Activated T-helper 2 cell treated with anti-CD3 and anti-CD28 coated beads, Interferon-gamma antibody, Interleukin-2, Interleukin-4, amounts not matched to agents 10 μg/mL and 5 μg/mL and 100 μg/mL, durations not matched to agents 14 hours and 24 hours and 36 hours (primary cell): ENCODE measurements around the gene ETF1. TPM values are rescaled to one million over a fixed set of nuclear protein-coding genes. Genes with fewer than 3 reads are reported as not detected.
A peak's percentile ranks its signal among the peaks of the same experiment; 100 is the strongest.
"Not testable (repeated sequence)": the region's sequence is repeated elsewhere in the genome, so short reads cannot be mapped to it uniquely, and the experiment has no call there.

Experiments
- DNase-seq: peaks from one replicate; pipeline ENCODE4 v3.0.0; 2021; ENCODE audit warnings: low spot score
- H3K27ac Mint-ChIP-seq: one replicate; pipeline ENCODE4 v1.8.0; 2021; ENCODE audit warnings: mixed read lengths
- H3K27me3 Mint-ChIP-seq: one replicate; pipeline ENCODE4 v1.8.0; 2021; ENCODE audit warnings: low read depth, mixed read lengths
- H3K36me3 Mint-ChIP-seq: one replicate; pipeline ENCODE4 v1.8.0; 2021; ENCODE audit warnings: low read depth, mixed read lengths
- H3K4me1 Mint-ChIP-seq: one replicate; pipeline ENCODE4 v1.8.0; 2021; ENCODE audit warnings: low read depth, mixed read lengths
- H3K4me3 Mint-ChIP-seq: one replicate; pipeline ENCODE4 v1.8.0; 2021; ENCODE audit warnings: low read depth, mild to moderate bottlenecking, moderate library complexity, mixed read lengths
- H3K9me3 Mint-ChIP-seq: one replicate; pipeline ENCODE4 v1.8.0; 2021; ENCODE audit warnings: mixed read lengths
- intact Hi-C: fragments of 100-400 bp; cut with micrococcal nuclease; formaldehyde crosslinking; loops from one replicate; pipeline ENCODE4 v1.15.1; 2023
- total RNA-seq: library from RNA; stranded (reverse); gene quantifications from 2 replicates; pipeline ENCODE4 v1.2.3, GENCODE V29; 2022

ETF1 gene
- total RNA-seq, 1 donor from 2014 or later, result 170 TPM

DNA sequence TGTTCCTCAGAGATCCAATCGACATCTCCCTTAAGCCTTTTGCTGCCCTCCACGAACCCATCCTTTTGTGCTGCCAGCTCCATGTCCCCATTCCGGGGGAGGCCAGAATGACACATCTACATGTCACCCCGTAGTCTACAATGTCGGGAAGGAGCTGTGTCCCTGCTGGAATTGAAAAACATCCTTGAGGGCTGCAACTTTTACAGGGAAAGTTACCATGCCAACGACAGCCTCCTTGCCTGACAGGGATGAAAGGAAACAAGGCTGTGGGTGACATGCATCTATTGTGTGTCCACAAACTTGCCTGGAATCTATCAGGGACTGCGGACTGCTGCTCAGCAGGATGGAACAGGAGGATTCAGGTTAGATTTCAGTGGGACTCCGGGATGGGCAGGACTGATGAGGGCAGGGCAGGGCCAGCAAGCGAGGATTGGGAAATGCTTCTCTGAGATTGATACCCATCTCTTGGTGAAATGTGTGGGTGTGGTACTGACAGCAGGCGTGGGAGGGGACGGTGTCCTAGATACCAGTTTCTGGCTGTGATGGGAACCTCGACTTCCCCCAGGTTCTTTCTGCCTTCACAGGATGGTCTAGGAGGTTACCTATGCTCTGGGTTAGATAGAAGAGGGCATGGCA is 52.3 kb downstream of the ETF1 start:
- H3K9me3 Mint-ChIP-seq, result no peaks in the 10 kb centered on the region
- no peak overlapping the region for H3K27ac Mint-ChIP-seq
- DNase-seq, result no peak
- peak overlapping the region; percentile 23 for H3K4me3 Mint-ChIP-seq
- peaks cover 14% of the 10 kb centered on the region for H3K4me1 Mint-ChIP-seq
- intact Hi-C loops, result loop anchor here (10.0 kb wide), 1 partner anchor 316 kb away; the partner anchor contains the start of genes BRD8 and KIF20A
- peaks cover 21% of the 10 kb centered on the region for H3K27me3 Mint-ChIP-seq
- no peaks in the 10 kb centered on the region for H3K36me3 Mint-ChIP-seq

DNA sequence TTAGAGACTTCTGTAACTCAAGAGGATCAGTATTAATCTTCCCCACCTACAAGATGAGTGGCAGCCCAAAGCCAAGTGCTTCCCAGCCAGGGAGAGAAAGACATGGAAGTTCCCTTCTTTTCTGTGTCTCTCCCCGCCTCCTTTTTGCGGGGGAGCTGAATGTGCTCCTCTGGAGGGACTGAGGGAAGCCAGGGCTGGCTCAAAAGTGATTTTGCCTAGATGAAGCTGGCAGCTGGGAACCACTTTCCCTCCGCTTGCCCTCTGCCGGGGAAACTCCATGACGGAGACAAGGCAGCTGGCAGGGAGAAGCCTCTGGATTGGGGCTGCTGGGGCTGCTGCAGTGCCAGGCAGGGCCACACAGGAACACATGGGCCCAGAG is 53.4 kb downstream of the ETF1 start:
- H3K4me3 Mint-ChIP-seq, result no peak overlapping the region
- no peak for DNase-seq
- intact Hi-C loops, result loop anchor here (10.0 kb wide), 1 partner anchor 315 kb away; the partner anchor contains the start of genes BRD8 and KIF20A
- peaks cover 22% of the 10 kb centered on the region for H3K27me3 Mint-ChIP-seq
- peaks cover 14% of the 10 kb centered on the region for H3K4me1 Mint-ChIP-seq
- no peak overlapping the region for H3K27ac Mint-ChIP-seq
- H3K36me3 Mint-ChIP-seq, result no peaks in the 10 kb centered on the region
- H3K9me3 Mint-ChIP-seq, result no peaks in the 10 kb centered on the region

- Mint-ChIP-seq H3K4me3 (no peak overlapping the region), H3K27me3 (peaks cover 24% of the 10 kb centered on the region), H3K36me3 (no peaks in the 10 kb centered on the region), H3K4me1 (peaks cover 14% of the 10 kb centered on the region), H3K27ac (no peak overlapping the region), H3K9me3 (no peaks in the 10 kb centered on the region)
- intact Hi-C loops, result no loop called here
- DNase-seq, result no peak
These were observed 54.5 kb downstream of the ETF1 start for GRCh38 chr5:138488481-138488945.

DNA sequence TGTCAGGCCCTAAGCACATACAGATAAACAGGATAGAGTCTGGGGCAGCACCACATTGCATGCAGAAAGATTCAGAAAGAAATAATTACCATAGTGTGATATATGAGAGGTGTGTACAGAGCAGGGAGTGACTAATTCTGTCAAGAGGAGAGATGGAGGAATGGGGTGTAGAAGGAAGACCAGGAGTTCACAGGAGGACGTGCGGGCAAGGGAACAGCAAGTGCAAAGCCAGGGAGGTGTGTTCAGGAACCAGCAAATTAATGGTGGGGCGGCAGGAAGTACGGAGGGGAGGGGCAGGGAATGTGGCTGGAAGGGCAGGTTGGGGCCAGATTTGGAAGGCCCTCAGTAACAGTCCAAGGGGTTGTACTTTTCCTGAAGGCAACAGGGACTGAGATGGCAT is 60.4 kb downstream of the ETF1 start:
- intact Hi-C loops, result no loop called here
- peaks cover 2% of the 10 kb centered on the region for H3K4me1 Mint-ChIP-seq
- H3K9me3 Mint-ChIP-seq, result no peaks in the 10 kb centered on the region
- peaks cover 11% of the 10 kb centered on the region for H3K27me3 Mint-ChIP-seq
- DNase-seq, result no peak
- H3K4me3 Mint-ChIP-seq, result no peak overlapping the region
- H3K36me3 Mint-ChIP-seq, result no peaks in the 10 kb centered on the region
- H3K27ac Mint-ChIP-seq, result no peak overlapping the region

DNA sequence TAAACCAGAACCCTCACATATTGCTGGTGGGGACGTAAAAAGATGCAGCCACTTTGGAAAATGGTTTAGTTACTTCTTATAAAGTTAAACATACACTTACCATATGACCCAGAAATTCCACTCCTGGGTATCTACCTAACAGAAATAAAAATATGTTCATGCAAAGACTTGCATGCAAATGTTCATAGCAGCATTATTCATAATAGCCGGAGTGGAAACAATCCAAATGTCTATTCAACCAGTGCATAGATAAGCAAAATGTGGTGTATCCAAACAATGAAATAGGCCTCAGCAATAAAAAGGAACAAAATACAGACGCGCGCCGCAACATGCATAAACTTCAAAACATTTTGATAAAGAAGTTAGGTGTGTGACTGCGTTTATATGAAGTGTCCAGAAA is 66.1 kb downstream of the ETF1 start:
- Mint-ChIP-seq H3K9me3 (no peaks in the 10 kb centered on the region), H3K4me1 (no peaks in the 10 kb centered on the region), H3K4me3 (no peak overlapping the region), H3K36me3 (no peaks in the 10 kb centered on the region), H3K27ac (no peak overlapping the region), H3K27me3 (peaks cover 6% of the 10 kb centered on the region)
- intact Hi-C loops, result no loop called here
- DNase-seq, result no peak

GRCh38 chr5:138473151-138473550 is 69.9 kb downstream of the ETF1 start:
- peaks cover 14% of the 10 kb centered on the region for H3K36me3 Mint-ChIP-seq
- intact Hi-C loops, result not testable (repeated sequence)

GRCh38 chr5:138472353-138472752 is 70.7 kb downstream of the ETF1 start:
- no peak for DNase-seq
- Mint-ChIP-seq H3K27ac (no peak overlapping the region), H3K4me1 (peaks cover 12% of the 10 kb centered on the region), H3K4me3 (no peak overlapping the region), H3K36me3 (peaks cover 22% of the 10 kb centered on the region), H3K9me3 (no peaks in the 10 kb centered on the region), H3K27me3 (peaks cover 4% of the 10 kb centered on the region)
- intact Hi-C loops, result no loop called here

More at GRCh38 chr5:138473151-138473550, 69.9 kb downstream of the ETF1 start:
- H3K4me3 Mint-ChIP-seq, H3K4me1 Mint-ChIP-seq, DNase-seq, H3K27ac Mint-ChIP-seq, H3K9me3 Mint-ChIP-seq, H3K27me3 Mint-ChIP-seq: not testable (repeated sequence)

- Mint-ChIP-seq H3K9me3 (no peaks in the 10 kb centered on the region), H3K27me3 (peaks cover 1% of the 10 kb centered on the region), H3K36me3 (peaks cover 34% of the 10 kb centered on the region), H3K4me3 (no peak overlapping the region), H3K27ac (no peak overlapping the region), H3K4me1 (peaks cover 22% of the 10 kb centered on the region)
- intact Hi-C loops, result no loop called here
- DNase-seq, result no peak
These were observed 72.0 kb downstream of the ETF1 start for GRCh38 chr5:138471052-138471361.

DNA sequence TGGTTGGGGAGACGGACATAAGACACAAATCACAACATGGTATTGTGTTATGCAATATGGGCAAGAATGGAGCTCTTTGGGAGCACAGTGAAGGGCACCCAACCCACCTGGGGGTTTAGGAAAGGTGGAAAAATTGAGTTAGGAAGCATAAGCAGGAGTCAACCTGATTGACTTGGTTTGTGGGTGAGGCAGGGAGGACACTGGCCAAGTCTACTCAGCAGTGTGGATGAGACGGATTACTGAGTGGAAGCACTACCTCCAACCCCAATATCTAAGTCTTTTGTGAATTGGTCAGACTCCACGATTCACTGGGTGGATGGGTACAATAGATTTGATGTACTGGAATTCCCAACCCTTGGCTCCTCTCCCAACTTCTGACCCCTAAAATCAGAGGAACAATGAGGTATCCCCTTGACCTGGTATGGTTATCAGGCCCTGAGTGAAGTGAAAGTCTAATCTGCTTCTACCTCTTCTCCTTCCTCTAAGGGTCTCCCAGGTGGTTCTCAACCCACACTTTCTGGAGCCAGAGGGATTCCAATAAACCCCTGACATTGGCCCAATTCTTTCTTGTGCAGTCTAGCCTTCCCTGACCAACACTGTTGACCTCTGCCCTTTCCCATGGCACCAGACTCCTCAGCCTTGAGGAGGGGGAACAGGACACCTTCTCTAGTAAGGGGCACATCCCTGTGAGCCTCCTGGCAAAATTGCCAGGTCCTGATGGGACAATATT is 72.5 kb downstream of the ETF1 start:
- DNase-seq, result no peak
- Mint-ChIP-seq H3K27me3 (peaks cover 1% of the 10 kb centered on the region), H3K4me3 (no peak overlapping the region), H3K36me3 (peaks cover 34% of the 10 kb centered on the region), H3K4me1 (peaks cover 22% of the 10 kb centered on the region), H3K27ac (no peak overlapping the region), H3K9me3 (no peaks in the 10 kb centered on the region)
- intact Hi-C loops, result no loop called here

GRCh38 chr5:138469540-138470321 is 73.3 kb downstream of the ETF1 start:
- no peak for DNase-seq
- intact Hi-C loops, result loop anchor here (5.0 to 10.0 kb wide), 2 partner anchors 132 to 805 kb away; partner anchors contain the start of gene FAM53C
- Mint-ChIP-seq H3K27me3 (peaks cover 1% of the 10 kb centered on the region), H3K4me3 (no peak overlapping the region), H3K9me3 (no peaks in the 10 kb centered on the region), H3K27ac (no peak overlapping the region), H3K4me1 (peaks cover 22% of the 10 kb centered on the region), H3K36me3 (peaks cover 34% of the 10 kb centered on the region)

DNA sequence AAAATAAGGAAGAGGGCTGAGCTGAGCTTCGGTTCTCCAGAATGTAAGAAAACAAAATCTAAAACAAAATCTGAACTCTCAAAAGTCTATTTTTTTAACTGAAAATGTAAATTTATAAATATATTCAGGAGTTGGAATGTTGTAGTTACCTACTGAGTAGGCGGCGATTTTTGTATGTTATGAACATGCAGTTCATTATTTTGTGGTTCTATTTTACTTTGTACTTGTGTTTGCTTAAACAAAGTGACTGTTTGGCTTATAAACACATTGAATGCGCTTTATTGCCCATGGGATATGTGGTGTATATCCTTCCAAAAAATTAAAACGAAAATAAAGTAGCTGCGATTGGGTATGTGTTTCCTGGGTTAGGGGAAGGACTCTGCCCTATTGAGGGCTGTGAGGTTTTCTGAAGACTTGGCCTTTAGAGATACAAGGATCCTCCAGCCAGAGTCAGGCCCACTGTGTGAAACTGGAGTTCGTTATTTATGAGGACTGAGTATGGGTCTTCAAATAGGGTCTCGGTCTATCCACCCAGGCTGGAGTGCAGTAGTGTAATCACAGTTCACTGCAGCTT is 74.0 kb downstream of the ETF1 start:
- peaks cover 22% of the 10 kb centered on the region for H3K4me1 Mint-ChIP-seq
- H3K36me3 Mint-ChIP-seq, result peaks cover 34% of the 10 kb centered on the region
- H3K27me3 Mint-ChIP-seq, result peaks cover 1% of the 10 kb centered on the region
- intact Hi-C loops, result loop anchor here (5.0 to 10.0 kb wide), 2 partner anchors 132 to 806 kb away; partner anchors contain the start of gene FAM53C
- H3K4me3 Mint-ChIP-seq, result peak overlapping the region; percentile 65
- no peak for DNase-seq
- no peak overlapping the region for H3K27ac Mint-ChIP-seq
- H3K9me3 Mint-ChIP-seq, result no peaks in the 10 kb centered on the region

DNA sequence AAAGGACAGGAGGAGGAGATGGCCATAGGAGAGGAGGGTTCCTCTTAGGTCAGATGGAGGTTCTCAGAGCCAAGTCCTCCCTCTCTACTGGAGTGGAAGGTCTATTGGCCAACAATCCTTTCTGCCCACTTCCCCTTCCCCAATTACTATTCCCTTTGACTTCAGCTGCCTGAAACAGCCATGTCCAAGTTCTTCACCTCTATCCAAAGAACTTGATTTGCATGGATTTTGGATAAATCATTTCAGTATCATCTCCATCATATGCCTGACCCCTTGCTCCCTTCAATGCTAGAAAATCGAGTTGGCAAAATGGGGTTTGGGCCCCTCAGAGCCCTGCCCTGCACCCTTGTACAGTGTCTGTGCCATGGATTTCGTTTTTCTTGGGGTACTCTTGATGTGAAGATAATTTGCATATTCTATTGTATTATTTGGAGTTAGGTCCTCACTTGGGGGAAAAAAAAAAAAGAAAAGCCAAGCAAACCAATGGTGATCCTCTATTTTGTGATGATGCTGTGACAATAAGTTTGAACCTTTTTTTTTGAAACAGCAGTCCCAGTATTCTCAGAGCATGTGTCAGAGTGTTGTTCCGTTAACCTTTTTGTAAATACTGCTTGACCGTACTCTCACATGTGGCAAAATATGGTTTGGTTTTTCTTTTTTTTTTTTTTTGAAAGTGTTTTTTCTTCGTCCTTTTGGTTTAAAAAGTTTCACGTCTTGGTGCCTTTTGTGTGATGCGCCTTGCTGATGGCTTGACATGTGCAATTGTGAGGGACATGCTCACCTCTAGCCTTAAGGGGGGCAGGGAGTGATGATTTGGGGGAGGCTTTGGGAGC is 74.7 kb downstream of the ETF1 start:
- H3K27me3 Mint-ChIP-seq, result peaks cover 1% of the 10 kb centered on the region
- DNase-seq, result no peak
- no peaks in the 10 kb centered on the region for H3K9me3 Mint-ChIP-seq
- peaks cover 22% of the 10 kb centered on the region for H3K4me1 Mint-ChIP-seq
- intact Hi-C loops, result loop anchor here (5.0 to 10.0 kb wide), 2 partner anchors 131 to 806 kb away; partner anchors contain the start of gene FAM53C
- H3K27ac Mint-ChIP-seq, result no peak overlapping the region
- H3K36me3 Mint-ChIP-seq, result peaks cover 34% of the 10 kb centered on the region
- H3K4me3 Mint-ChIP-seq, result peak overlapping the region; percentile 85
